Naive thymus-derived CD8-positive, alpha-beta T cell (primary cell): ENCODE measurements around the gene ERBB4. TPM values are rescaled to one million over a fixed set of nuclear protein-coding genes. Genes with fewer than 3 reads are reported as not detected.
"Not testable (repeated sequence)": the region's sequence is repeated elsewhere in the genome, so short reads cannot be mapped to it uniquely, and the experiment has no call there.

ENCODE experiments used
- ATAC-seq, 2 donors: fragments of 150-1000 bp; cut with Tn5 transposase in 1 of 2; sonication (Bioruptor Pico), chemical (Tn5 transposase) in 1 of 2; 1 replicate in 1 of 2; 2 replicates in 1 of 2; pipeline ENCODE4 v1.10.0; 2021; ENCODE audit warnings: mild to moderate bottlenecking in 2 of 2, moderate library complexity in 2 of 2
- POLR2A ChIA-PET: fragments of 350-600 bp; sonication (Branson Sonifier 250); formaldehyde crosslinking; loops from one replicate; lab custom pipeline; 2021; ENCODE audit warnings: antibody characterized with exemption; lab: Charles Lee
- DNase-seq, 10 donors: peaks; one replicate each; pipeline versions ENCODE4 v3.0.0 to v3.0.0-alpha.2; 2020 to 2022
- H3K27ac Mint-ChIP-seq, 10 donors: one replicate each; pipeline ENCODE4 v1.8.0; 2020 to 2022; ENCODE audit warnings: mild to moderate bottlenecking in 10 of 10, mixed read lengths in 10 of 10, moderate library complexity in 4 of 10, inconsistent platforms in 1 of 10
- H3K27me3 Mint-ChIP-seq, 5 donors: one replicate each; pipeline ENCODE4 v1.8.0; 2021 to 2022; ENCODE audit warnings: mixed read lengths in 5 of 5
- H3K36me3 Mint-ChIP-seq, 3 donors: one replicate each; pipeline ENCODE4 v1.8.0; 2020 to 2022; ENCODE audit warnings: mixed read lengths in 3 of 3, mild to moderate bottlenecking in 2 of 3, inconsistent platforms in 1 of 3
- H3K4me1 Mint-ChIP-seq, 4 donors: one replicate each; pipeline ENCODE4 v1.8.0; 2021 to 2022; ENCODE audit warnings: mixed read lengths in 4 of 4
- H3K4me3 Mint-ChIP-seq, 10 donors: one replicate each; pipeline ENCODE4 v1.8.0; 2020 to 2022; ENCODE audit warnings: mild to moderate bottlenecking in 10 of 10, mixed read lengths in 10 of 10, moderate library complexity in 6 of 10, inconsistent platforms in 1 of 10
- H3K9me3 Mint-ChIP-seq, 9 donors: one replicate each; pipeline ENCODE4 v1.8.0; 2020 to 2022; ENCODE audit warnings: mixed read lengths in 9 of 9, mild to moderate bottlenecking in 3 of 9, inconsistent platforms in 1 of 9, moderate library complexity in 1 of 9
- polyA plus RNA-seq, 3 donors: library from polyadenylated mRNA; unstranded; fragments of 300-500 nt; fragmentation: Illumina TruSeq; gene quantifications; one replicate each; pipeline ENCODE4 v1.2.3, GENCODE V29; 2021
- total RNA-seq, 8 experiments: library from RNA in 2 of 8; stranded (reverse) in 2 of 8; gene quantifications; one replicate each; pipeline ENCODE4 v1.2.3 and lab custom pipeline; 2021 to 2026

ERBB4 gene
- total and polyA plus RNA-seq, 5 experiments from 2014 or later, result not detected

GRCh38 chr2:212028798-212029394, 509.7 kb downstream of the ERBB4 start:
- H3K27ac Mint-ChIP-seq, result no peak overlapping the region
- POLR2A ChIA-PET, result no interaction called here
- H3K4me1 Mint-ChIP-seq, result no peaks in the 10 kb centered on the region
- peaks cover 0 to 5% (median 0%) of the 10 kb centered on the region in 5 donors for H3K27me3 Mint-ChIP-seq
- ATAC-seq, result no peak
- no peaks in the 10 kb centered on the region for H3K36me3 Mint-ChIP-seq
- H3K9me3 Mint-ChIP-seq, result peaks cover 0 to 5% (median 0%) of the 10 kb centered on the region in 9 donors
- no peak overlapping the region for H3K4me3 Mint-ChIP-seq
- DNase-seq, result no peak

- no peaks in the 10 kb centered on the region for H3K36me3 Mint-ChIP-seq
- H3K9me3 Mint-ChIP-seq, result peaks cover 0 to 6% (median 0%) of the 10 kb centered on the region in 9 donors
- POLR2A ChIA-PET, result no interaction called here
- H3K4me1 Mint-ChIP-seq, result no peaks in the 10 kb centered on the region
- DNase-seq (no peak), ATAC-seq (no peak)
- H3K27me3 Mint-ChIP-seq, result peaks cover 0 to 5% (median 0%) of the 10 kb centered on the region in 5 donors
- H3K27ac Mint-ChIP-seq, result no peak overlapping the region
- H3K4me3 Mint-ChIP-seq, result no peak overlapping the region
Measured at GRCh38 chr2:212027681-212028628, 510.6 kb downstream of the ERBB4 start.

GRCh38 chr2:212024040-212024439, 514.6 kb downstream of the ERBB4 start:
- Mint-ChIP-seq H3K27ac (no peak overlapping the region), H3K36me3 (no peaks in the 10 kb centered on the region), H3K4me1 (no peaks in the 10 kb centered on the region), H3K27me3 (no peaks in the 10 kb centered on the region), H3K4me3 (no peak overlapping the region), H3K9me3 (peaks cover 0 to 6% (median 0%) of the 10 kb centered on the region in 9 donors)
- POLR2A ChIA-PET, result no interaction called here
- no peak for DNase-seq
- no peak for ATAC-seq

- Mint-ChIP-seq H3K27me3 (no peaks in the 10 kb centered on the region), H3K4me3 (no peak overlapping the region), H3K36me3 (no peaks in the 10 kb centered on the region), H3K4me1 (no peaks in the 10 kb centered on the region), H3K27ac (no peak overlapping the region), H3K9me3 (peaks cover 0 to 7% (median 0%) of the 10 kb centered on the region in 9 donors)
- no peak for ATAC-seq
- POLR2A ChIA-PET, result no interaction called here
- no peak for DNase-seq
Measured at GRCh38 chr2:212022966-212023365, 515.6 kb downstream of the ERBB4 start.

- Mint-ChIP-seq H3K27me3 (no peaks in the 10 kb centered on the region), H3K27ac (no peak overlapping the region), H3K4me1 (no peaks in the 10 kb centered on the region), H3K36me3 (no peaks in the 10 kb centered on the region), H3K9me3 (peaks cover 0 to 7% (median 0%) of the 10 kb centered on the region in 9 donors), H3K4me3 (no peak overlapping the region)
- DNase-seq, result no peak
- ATAC-seq, result no peak
- POLR2A ChIA-PET, result no interaction called here
Measured at GRCh38 chr2:212021947-212022346, 516.7 kb downstream of the ERBB4 start.

- H3K4me3 Mint-ChIP-seq, result no peak overlapping the region
- peaks cover 0 to 7% (median 0%) of the 10 kb centered on the region in 9 donors for H3K9me3 Mint-ChIP-seq
- no peaks in the 10 kb centered on the region for H3K27me3 Mint-ChIP-seq
- no peaks in the 10 kb centered on the region for H3K4me1 Mint-ChIP-seq
- ATAC-seq, result no peak
- H3K27ac Mint-ChIP-seq, result no peak overlapping the region
- no peaks in the 10 kb centered on the region for H3K36me3 Mint-ChIP-seq
- POLR2A ChIA-PET, result no interaction called here
- DNase-seq, result no peak
Measured at GRCh38 chr2:212015588-212015987, 523.0 kb downstream of the ERBB4 start.

GRCh38 chr2:212013626-212014025, 525.0 kb downstream of the ERBB4 start:
- Mint-ChIP-seq H3K9me3 (peaks cover 0 to 7% (median 0%) of the 10 kb centered on the region in 9 donors), H3K4me3 (no peak overlapping the region), H3K4me1 (no peaks in the 10 kb centered on the region), H3K36me3 (no peaks in the 10 kb centered on the region), H3K27me3 (no peaks in the 10 kb centered on the region), H3K27ac (no peak overlapping the region)
- ATAC-seq, result no peak
- DNase-seq, result no peak
- POLR2A ChIA-PET, result interaction anchor here (0.7 kb wide), 1 partner anchor 17 kb away, joined by 5 read pairs; no protein-coding TSS in a partner anchor

GRCh38 chr2:212010305-212010704, 528.3 kb downstream of the ERBB4 start:
- ATAC-seq, H3K4me3 Mint-ChIP-seq, H3K4me1 Mint-ChIP-seq, H3K9me3 Mint-ChIP-seq, H3K27ac Mint-ChIP-seq, DNase-seq, POLR2A ChIA-PET, H3K36me3 Mint-ChIP-seq, H3K27me3 Mint-ChIP-seq: not testable (repeated sequence)

- H3K36me3 Mint-ChIP-seq, result no peaks in the 10 kb centered on the region
- no peak overlapping the region for H3K4me3 Mint-ChIP-seq
- POLR2A ChIA-PET, result no interaction called here
- H3K27me3 Mint-ChIP-seq, result no peaks in the 10 kb centered on the region
- H3K4me1 Mint-ChIP-seq, result no peaks in the 10 kb centered on the region
- ATAC-seq (no peak), DNase-seq (no peak)
- H3K27ac Mint-ChIP-seq, result no peak overlapping the region
- H3K9me3 Mint-ChIP-seq, result peaks cover 0 to 7% (median 0%) of the 10 kb centered on the region in 9 donors
Measured at GRCh38 chr2:212007972-212008371, 530.6 kb downstream of the ERBB4 start.

GRCh38 chr2:212005085-212005671, 533.4 kb downstream of the ERBB4 start:
- POLR2A ChIA-PET, result no interaction called here
- ATAC-seq (no peak), DNase-seq (no peak)
- no peaks in the 10 kb centered on the region for H3K27me3 Mint-ChIP-seq
- H3K9me3 Mint-ChIP-seq, result peaks cover 0 to 10% (median 0%) of the 10 kb centered on the region in 9 donors
- no peak overlapping the region for H3K4me3 Mint-ChIP-seq
- no peaks in the 10 kb centered on the region for H3K36me3 Mint-ChIP-seq
- H3K27ac Mint-ChIP-seq, result no peak overlapping the region
- no peaks in the 10 kb centered on the region for H3K4me1 Mint-ChIP-seq

- no peak for ATAC-seq
- POLR2A ChIA-PET, result no interaction called here
- Mint-ChIP-seq H3K27ac (no peak overlapping the region), H3K9me3 (peaks cover 0 to 10% (median 0%) of the 10 kb centered on the region in 9 donors), H3K27me3 (no peaks in the 10 kb centered on the region), H3K4me3 (no peak overlapping the region), H3K36me3 (no peaks in the 10 kb centered on the region), H3K4me1 (no peaks in the 10 kb centered on the region)
- DNase-seq, result no peak
Measured at GRCh38 chr2:212001325-212001724, 537.3 kb downstream of the ERBB4 start.

- no peaks in the 10 kb centered on the region for H3K27me3 Mint-ChIP-seq
- POLR2A ChIA-PET, result no interaction called here
- no peaks in the 10 kb centered on the region for H3K4me1 Mint-ChIP-seq
- H3K9me3 Mint-ChIP-seq, result peaks cover 0 to 8% (median 0%) of the 10 kb centered on the region in 9 donors
- no peak overlapping the region for H3K4me3 Mint-ChIP-seq
- DNase-seq, result no peak
- H3K36me3 Mint-ChIP-seq, result no peaks in the 10 kb centered on the region
- ATAC-seq, result no peak
- H3K27ac Mint-ChIP-seq, result no peak overlapping the region
Measured at GRCh38 chr2:211996857-211997256, 541.7 kb downstream of the ERBB4 start.

GRCh38 chr2:211994806-211995205, 543.8 kb downstream of the ERBB4 start:
- Mint-ChIP-seq H3K27ac (peak overlapping the region in 1 of 10 donors; percentile 21), H3K27me3 (no peaks in the 10 kb centered on the region), H3K36me3 (no peaks in the 10 kb centered on the region), H3K9me3 (peaks cover 0 to 14% (median 2%) of the 10 kb centered on the region in 9 donors), H3K4me3 (no peak overlapping the region), H3K4me1 (no peaks in the 10 kb centered on the region)
- no peak for ATAC-seq
- no peak for DNase-seq
- POLR2A ChIA-PET, result no interaction called here
